Measurements from ENCODE around the gene MARCHF2. TPM values are rescaled to one million over a fixed set of nuclear protein-coding genes. Genes with fewer than 3 reads are reported as not detected.

The MARCHF2 gene
- total and polyA plus RNA-seq, 9 of the 15 experiments (the other 6 are each of a cell fraction or from before 2014, with no cell fraction given): 0.39 to 6.4 (median 2.2) TPM

- TF ChIP-seq PPARD (CRISPR knock-in tag; IDR thresholded peaks at IDR 0.05) (no peak), KDM4B (IDR thresholded peaks at IDR 0.05; ENCODE audit: borderline replicate concordance in 2 of 2, low read depth in 1 of 2) (no peak), NFE2 (IDR thresholded peaks at IDR 0.05; ENCODE audit: low read depth) (no peak), ZNF551 (CRISPR knock-in tag; IDR thresholded peaks at IDR 0.05) (no peak), CEBPB (tag; IDR thresholded peaks at IDR 0.05) (peak; percentile 56), ZNF785 (CRISPR knock-in tag; IDR thresholded peaks at IDR 0.05) (no peak), TCF15 (CRISPR knock-in tag; IDR thresholded peaks at IDR 0.05) (no peak), MAFK (IDR thresholded peaks at IDR 0.05; ENCODE audit: low read length) (no peak), NFYB (IDR thresholded peaks at IDR 0.05; ENCODE audit: extremely low read depth, insufficient read length) (no peak), KDM2B (CRISPR knock-in tag; IDR thresholded peaks at IDR 0.05) (no peak), NKRF (IDR thresholded peaks at IDR 0.05; ENCODE audit: borderline replicate concordance) (no peak), CHD4 (IDR thresholded peaks at IDR 0.05; ENCODE audit: insufficient read depth, insufficient replicate concordance, low read depth, low read length, poor library complexity, severe bottlenecking) (no peak), PHB (CRISPR knock-in tag; IDR thresholded peaks at IDR 0.05) (no peak), GTF2F1 (IDR thresholded peaks at IDR 0.05; ENCODE audit: low read depth, low read length) (no peak), NCOA2 (IDR thresholded peaks at IDR 0.05; ENCODE audit: partially characterized antibody in 2 of 2) (no peak), MTA2 (IDR thresholded peaks at IDR 0.05; ENCODE audit: low read depth) (peak; percentile 47; the same call in 1 of the 2 replicates)
- TF ChIP-seq, protein P1, sequence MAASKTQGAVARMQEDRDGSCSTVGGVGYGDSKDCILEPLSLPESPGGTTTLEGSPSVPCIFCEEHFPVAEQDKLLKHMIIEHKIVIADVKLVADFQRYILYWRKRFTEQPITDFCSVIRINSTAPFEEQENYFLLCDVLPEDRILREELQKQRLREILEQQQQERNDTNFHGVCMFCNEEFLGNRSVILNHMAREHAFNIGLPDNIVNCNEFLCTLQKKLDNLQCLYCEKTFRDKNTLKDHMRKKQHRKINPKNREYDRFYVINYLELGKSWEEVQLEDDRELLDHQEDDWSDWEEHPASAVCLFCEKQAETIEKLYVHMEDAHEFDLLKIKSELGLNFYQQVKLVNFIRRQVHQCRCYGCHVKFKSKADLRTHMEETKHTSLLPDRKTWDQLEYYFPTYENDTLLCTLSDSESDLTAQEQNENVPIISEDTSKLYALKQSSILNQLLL (CRISPR knock-in tag; IDR thresholded peaks at IDR 0.05; ENCODE audit: borderline replicate concordance): no peak
- TF ChIP-seq, protein P2, sequence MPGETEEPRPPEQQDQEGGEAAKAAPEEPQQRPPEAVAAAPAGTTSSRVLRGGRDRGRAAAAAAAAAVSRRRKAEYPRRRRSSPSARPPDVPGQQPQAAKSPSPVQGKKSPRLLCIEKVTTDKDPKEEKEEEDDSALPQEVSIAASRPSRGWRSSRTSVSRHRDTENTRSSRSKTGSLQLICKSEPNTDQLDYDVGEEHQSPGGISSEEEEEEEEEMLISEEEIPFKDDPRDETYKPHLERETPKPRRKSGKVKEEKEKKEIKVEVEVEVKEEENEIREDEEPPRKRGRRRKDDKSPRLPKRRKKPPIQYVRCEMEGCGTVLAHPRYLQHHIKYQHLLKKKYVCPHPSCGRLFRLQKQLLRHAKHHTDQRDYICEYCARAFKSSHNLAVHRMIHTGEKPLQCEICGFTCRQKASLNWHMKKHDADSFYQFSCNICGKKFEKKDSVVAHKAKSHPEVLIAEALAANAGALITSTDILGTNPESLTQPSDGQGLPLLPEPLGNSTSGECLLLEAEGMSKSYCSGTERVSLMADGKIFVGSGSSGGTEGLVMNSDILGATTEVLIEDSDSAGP (CRISPR knock-in tag; IDR thresholded peaks at IDR 0.05): no peak
- TF ChIP-seq, protein P3, sequence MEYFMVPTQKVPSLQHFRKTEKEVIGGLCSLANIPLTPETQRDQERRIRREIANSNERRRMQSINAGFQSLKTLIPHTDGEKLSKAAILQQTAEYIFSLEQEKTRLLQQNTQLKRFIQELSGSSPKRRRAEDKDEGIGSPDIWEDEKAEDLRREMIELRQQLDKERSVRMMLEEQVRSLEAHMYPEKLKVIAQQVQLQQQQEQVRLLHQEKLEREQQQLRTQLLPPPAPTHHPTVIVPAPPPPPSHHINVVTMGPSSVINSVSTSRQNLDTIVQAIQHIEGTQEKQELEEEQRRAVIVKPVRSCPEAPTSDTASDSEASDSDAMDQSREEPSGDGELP (CRISPR knock-in tag; IDR thresholded peaks at IDR 0.05; ENCODE audit: borderline replicate concordance): no peak
- TF ChIP-seq, protein P4, sequence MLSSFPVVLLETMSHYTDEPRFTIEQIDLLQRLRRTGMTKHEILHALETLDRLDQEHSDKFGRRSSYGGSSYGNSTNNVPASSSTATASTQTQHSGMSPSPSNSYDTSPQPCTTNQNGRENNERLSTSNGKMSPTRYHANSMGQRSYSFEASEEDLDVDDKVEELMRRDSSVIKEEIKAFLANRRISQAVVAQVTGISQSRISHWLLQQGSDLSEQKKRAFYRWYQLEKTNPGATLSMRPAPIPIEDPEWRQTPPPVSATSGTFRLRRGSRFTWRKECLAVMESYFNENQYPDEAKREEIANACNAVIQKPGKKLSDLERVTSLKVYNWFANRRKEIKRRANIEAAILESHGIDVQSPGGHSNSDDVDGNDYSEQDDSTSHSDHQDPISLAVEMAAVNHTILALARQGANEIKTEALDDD (IDR thresholded peaks at IDR 0.05): no peak
Observed at GRCh38 chr19:8387688-8388611, 25.2 kb upstream of the MARCHF2 start (continued).
